A549 (cell line): Measurements from ENCODE around the gene PGM5. TPM values are rescaled to one million over a fixed set of nuclear protein-coding genes. Genes with fewer than 3 reads are reported as not detected.

ENCODE experiments used
- ATAC-seq, 2 experiments: fragments of 200-7000 bp in 1 of 2; fragments of >200 bp in 1 of 2; cut with Nextera tagmentation in 1 of 2; cut with Tn5 transposase in 1 of 2; 3 replicates each; pipeline versions ENCODE4 v1.8.0 to v1.9.1; 2018 to 2020; ENCODE audit warnings: mild to moderate bottlenecking in 1 of 2, moderate library complexity in 1 of 2
- CTCF ChIA-PET: fragments of 300-600 bp; sonication (Branson Sonifier 250); formaldehyde crosslinking; extraction: SDS; loops from one replicate; lab custom pipeline; 2021; ENCODE audit warnings: antibody characterized with exemption, inconsistent platforms; lab: Yijun Ruan, JAX
- POLR2A ChIA-PET: fragments of 350-600 bp; formaldehyde crosslinking; extraction: SDS; loops from one replicate; lab custom pipeline; 2021; ENCODE audit warnings: antibody characterized with exemption, inconsistent platforms; lab: Yijun Ruan, JAX
- DNase-seq, 2 experiments: peaks; one replicate each; pipeline versions ENCODE4 v3.0.0 to v3.0.0-alpha.2; 2011 to 2016; ENCODE audit warnings: low read depth in 1 of 2, low spot score in 1 of 2
- FAIRE-seq: peaks from 2 replicates; lab custom pipeline; 2011; peaks lifted over from hg19 to GRCh38; lab: Jason Lieb, UNC
- H3K27ac ChIP-seq, 2 experiments: fragments of >200 bp; sonication (Bioruptor Twin); formaldehyde crosslinking; 3 replicates each; pipeline ENCODE4 v1.5.1; 2016 to 2017
- H3K4me1 ChIP-seq: fragments of >200 bp; sonication (Bioruptor Twin); formaldehyde crosslinking; 3 replicates; pipeline ENCODE4 v1.6.1; 2016
- H3K4me2 ChIP-seq: fragments of >200 bp; sonication (Bioruptor Twin); formaldehyde crosslinking; 3 replicates; pipeline ENCODE4 v1.6.1; 2016
- H3K4me3 ChIP-seq: fragments of >200 bp; sonication (Bioruptor Twin); formaldehyde crosslinking; 3 replicates; pipeline ENCODE4 v1.5.1; 2016
- H3K9me3 ChIP-seq: fragments of >200 bp; sonication (Bioruptor Twin); formaldehyde crosslinking; 3 replicates; pipeline ENCODE4 v1.6.1; 2016
- CEBPB ChIP-seq, 2 experiments: fragments of >200 bp in 1 of 2; sonication (Bioruptor Twin) in 1 of 2; formaldehyde crosslinking in 1 of 2; IDR thresholded peaks; 2 replicates each; pipeline ENCODE4 v1.6.1; 2012 to 2016
- EP300 ChIP-seq, 2 experiments: fragments of >200 bp; sonication (Bioruptor Twin); formaldehyde crosslinking; IDR thresholded peaks; 2 replicates in 1 of 2; 3 replicates in 1 of 2; pipeline ENCODE4 v1.6.1; 2016 to 2017
- FOSB ChIP-seq: fragments of 250-450 bp; sonication (Bioruptor Pico); IDR thresholded peaks from 2 replicates; pipeline ENCODE4 v1.5.0; 2020; ENCODE audit warnings: mild to moderate bottlenecking, moderate library complexity
- FOSL2 ChIP-seq, 2 experiments: fragments of 450-650 bp in 1 of 2; fragments of >200 bp in 1 of 2; sonication (Bioruptor Twin) in 1 of 2; formaldehyde crosslinking; IDR thresholded peaks; 2 replicates each; pipeline versions ENCODE4 v1.5.0 to v1.6.1; 2016 to 2020; ENCODE audit warnings: mild to moderate bottlenecking in 1 of 2, moderate library complexity in 1 of 2
- FOXS1 ChIP-seq: fragments of 250-450 bp; sonication (Bioruptor Pico); IDR thresholded peaks from 2 replicates; pipeline ENCODE4 v1.5.0; 2020; ENCODE audit warnings: mild to moderate bottlenecking, moderate library complexity
- HDAC2 ChIP-seq: fragments of 200-600 bp; sonication (generic); IDR thresholded peaks from 2 replicates; pipeline ENCODE4 v1.6.1; 2016
- HOXA7 ChIP-seq: fragments of 250-450 bp; sonication (Bioruptor Pico); IDR thresholded peaks from 2 replicates; pipeline ENCODE4 v1.5.0; 2020; ENCODE audit warnings: mild to moderate bottlenecking, moderate library complexity
- HOXB5 ChIP-seq: fragments of 250-450 bp; sonication (Bioruptor Pico); IDR thresholded peaks from 2 replicates; pipeline ENCODE4 v1.5.0; 2020; ENCODE audit warnings: mild to moderate bottlenecking, moderate library complexity
- JUNB ChIP-seq: fragments of >200 bp; sonication (Bioruptor Twin); formaldehyde crosslinking; IDR thresholded peaks from 2 replicates; pipeline ENCODE4 v1.6.1; 2016
- KDM1A ChIP-seq: fragments of 200-600 bp; sonication (generic); IDR thresholded peaks from 2 replicates; pipeline ENCODE4 v1.6.1; 2016; ENCODE audit warnings: low read depth, mild to moderate bottlenecking
- MYC ChIP-seq: IDR thresholded peaks from 2 replicates; pipeline ENCODE4 v1.6.1; 2012; ENCODE audit warnings: mild to moderate bottlenecking, inconsistent platforms, low read length, improper control_type of control experiment, borderline replicate concordance
- POLR2AphosphoS2 ChIP-seq: conservative IDR thresholded peaks from 2 replicates; pipeline ENCODE4 v1.6.1; 2012; ENCODE audit warnings: low read length, improper control_type of control experiment, inconsistent platforms
- RARB ChIP-seq: fragments of 250-450 bp; sonication (Bioruptor Pico); IDR thresholded peaks from 2 replicates; pipeline ENCODE4 v1.8.0; 2021; ENCODE audit warnings: mild to moderate bottlenecking, moderate library complexity
- RNF2 ChIP-seq: fragments of 200-600 bp; sonication (generic); IDR thresholded peaks from 2 replicates; pipeline ENCODE4 v1.6.1; 2016; ENCODE audit warnings: low read depth, mild to moderate bottlenecking, antibody characterized with exemption, moderate library complexity, borderline replicate concordance
- SREBF2 ChIP-seq: fragments of 450-650 bp; IDR thresholded peaks from 2 replicates; pipeline ENCODE4 v1.6.1; 2014; ENCODE audit warnings: mild to moderate bottlenecking, moderate library complexity
- TFCP2L1 ChIP-seq: fragments of 250-450 bp; sonication (Bioruptor Pico); IDR thresholded peaks from 2 replicates; pipeline ENCODE4 v1.5.0; 2021; ENCODE audit warnings: mild to moderate bottlenecking
- WGBS: methylation state at CpG from one replicate; pipeline ENCODE4 v1.1.6; 2017; ENCODE audit errors: missing lambda C conversion rate; 5-methylcytosine and 5-hydroxymethylcytosine counted together
- polyA plus RNA-seq, 4 experiments: library from polyadenylated mRNA; depleted of rRNA in 3 of 4; stranded (reverse); fragments of >200 nt; fragmentation: RNase III in 1 of 4; extraction: RNeasy Plus Mini Kit Qiagen cat#74134 plus additional on column Dnase treatment in 1 of 4; gene quantifications; 2 replicates in 3 of 4; 3 replicates in 1 of 4; pipeline ENCODE4 v1.2.3, GENCODE V29; 2011 to 2017
- TF ChIP-seq, protein P1 (sequence below): fragments of >200 bp; sonication (Bioruptor Twin); formaldehyde crosslinking; IDR thresholded peaks from 3 replicates; pipeline ENCODE4 v1.6.1; 2016
- TF ChIP-seq, protein P2 (sequence below): IDR thresholded peaks from 2 replicates; pipeline ENCODE4 v1.6.1; 2012
- TF ChIP-seq, protein P3 (sequence below): fragments of 250-450 bp; sonication (Bioruptor Pico); IDR thresholded peaks from 2 replicates; pipeline ENCODE4 v1.5.0; 2021; ENCODE audit warnings: mild to moderate bottlenecking, moderate library complexity, borderline replicate concordance
- TF ChIP-seq, protein P4 (sequence below): fragments of 450-650 bp; IDR thresholded peaks from 2 replicates; pipeline ENCODE4 v1.6.1; 2014; ENCODE audit warnings: antibody characterized with exemption

Gene PGM5
- polyA plus RNA-seq, 2 of the 4 experiments (the other 2 are of a cell fraction), result 0.18 TPM; not detected in 1

DNA sequence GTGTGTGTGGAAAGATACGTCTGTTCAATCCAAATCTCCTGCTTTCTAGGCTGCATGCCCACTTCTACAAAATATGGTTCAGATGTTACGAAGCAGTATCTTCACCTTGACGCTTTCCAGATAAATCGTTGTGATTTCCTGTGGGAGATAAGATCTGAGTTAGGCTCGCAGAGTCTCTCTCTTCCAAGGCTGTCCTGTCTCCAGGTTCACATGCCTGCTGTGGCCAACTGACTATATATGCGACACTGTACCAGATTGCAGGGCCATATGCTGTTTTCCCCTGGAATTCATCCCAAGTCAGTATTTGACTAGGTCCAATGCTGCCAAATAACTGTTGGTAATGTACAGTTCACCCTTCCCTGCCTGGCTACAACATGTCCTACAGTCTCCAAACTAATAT, 136.4 kb downstream of the PGM5 start:
- FAIRE-seq (no peak), ATAC-seq (no peak), DNase-seq (no peak)
- H3K9me3 ChIP-seq, result no peaks in the 10 kb centered on the region
- no peak overlapping the region for H3K4me2 ChIP-seq
- POLR2A ChIA-PET, result no interaction called here
- H3K4me1 ChIP-seq, result no peaks in the 10 kb centered on the region
- TF ChIP-seq RNF2, result 0 out of 2 replicates have a peak, but pooled peaks have one; percentile 66
- TF ChIP-seq, protein P1, sequence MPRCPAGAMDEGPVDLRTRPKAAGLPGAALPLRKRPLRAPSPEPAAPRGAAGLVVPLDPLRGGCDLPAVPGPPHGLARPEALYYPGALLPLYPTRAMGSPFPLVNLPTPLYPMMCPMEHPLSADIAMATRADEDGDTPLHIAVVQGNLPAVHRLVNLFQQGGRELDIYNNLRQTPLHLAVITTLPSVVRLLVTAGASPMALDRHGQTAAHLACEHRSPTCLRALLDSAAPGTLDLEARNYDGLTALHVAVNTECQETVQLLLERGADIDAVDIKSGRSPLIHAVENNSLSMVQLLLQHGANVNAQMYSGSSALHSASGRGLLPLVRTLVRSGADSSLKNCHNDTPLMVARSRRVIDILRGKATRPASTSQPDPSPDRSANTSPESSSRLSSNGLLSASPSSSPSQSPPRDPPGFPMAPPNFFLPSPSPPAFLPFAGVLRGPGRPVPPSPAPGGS, result no peak
- CTCF ChIA-PET, result no interaction called here
- no peak overlapping the region for H3K4me3 ChIP-seq
- WGBS, result 46% methylated on average over 6 of the region's 6 CpGs
- H3K27ac ChIP-seq, result no peak overlapping the region

DNA sequence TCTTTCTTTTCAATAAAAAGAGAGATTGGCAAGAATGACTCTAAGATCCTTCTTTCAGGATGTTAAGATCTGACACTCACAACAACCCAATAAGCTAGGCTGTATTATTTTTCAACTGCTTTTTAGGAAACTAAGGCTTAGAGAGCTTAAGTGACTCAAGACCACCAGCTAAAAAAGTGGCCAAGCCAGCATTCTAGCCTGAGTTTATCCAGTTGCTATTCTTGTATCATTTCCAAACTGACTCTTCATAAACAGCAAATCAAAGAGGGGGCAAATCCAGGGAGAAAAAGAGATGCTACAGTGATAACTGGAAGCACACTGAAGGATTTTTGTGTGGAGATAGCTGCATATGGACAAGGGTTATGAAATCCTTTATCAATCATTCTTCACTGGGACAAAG, 137.1 kb downstream of the PGM5 start:
- FAIRE-seq (no peak), DNase-seq (no peak), ATAC-seq (no peak)
- Histone ChIP-seq H3K9me3 (no peaks in the 10 kb centered on the region), H3K27ac (no peak overlapping the region), H3K4me3 (no peak overlapping the region), H3K4me2 (no peak overlapping the region), H3K4me1 (no peaks in the 10 kb centered on the region)
- ChIA-PET CTCF (no interaction called here), POLR2A (no interaction called here)
- TF ChIP-seq FOXS1 (CRISPR knock-in tag) (no peak), RARB (no peak), POLR2AphosphoS2 (no peak), CEBPB (IDR thresholded peaks at IDR 0.05) (no peak)
- TF ChIP-seq, protein P2, sequence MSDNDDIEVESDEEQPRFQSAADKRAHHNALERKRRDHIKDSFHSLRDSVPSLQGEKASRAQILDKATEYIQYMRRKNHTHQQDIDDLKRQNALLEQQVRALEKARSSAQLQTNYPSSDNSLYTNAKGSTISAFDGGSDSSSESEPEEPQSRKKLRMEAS, result no peak
- TF ChIP-seq, protein P1, result no peak
- TF ChIP-seq, protein P3, sequence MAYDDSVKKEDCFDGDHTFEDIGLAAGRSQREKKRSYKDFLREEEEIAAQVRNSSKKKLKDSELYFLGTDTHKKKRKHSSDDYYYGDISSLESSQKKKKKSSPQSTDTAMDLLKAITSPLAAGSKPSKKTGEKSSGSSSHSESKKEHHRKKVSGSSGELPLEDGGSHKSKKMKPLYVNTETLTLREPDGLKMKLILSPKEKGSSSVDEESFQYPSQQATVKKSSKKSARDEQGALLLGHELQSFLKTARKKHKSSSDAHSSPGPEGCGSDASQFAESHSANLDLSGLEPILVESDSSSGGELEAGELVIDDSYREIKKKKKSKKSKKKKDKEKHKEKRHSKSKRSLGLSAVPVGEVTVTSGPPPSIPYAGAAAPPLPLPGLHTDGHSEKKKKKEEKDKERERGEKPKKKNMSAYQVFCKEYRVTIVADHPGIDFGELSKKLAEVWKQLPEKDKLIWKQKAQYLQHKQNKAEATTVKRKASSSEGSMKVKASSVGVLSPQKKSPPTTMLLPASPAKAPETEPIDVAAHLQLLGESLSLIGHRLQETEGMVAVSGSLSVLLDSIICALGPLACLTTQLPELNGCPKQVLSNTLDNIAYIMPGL (CRISPR knock-in tag), result no peak

DNA sequence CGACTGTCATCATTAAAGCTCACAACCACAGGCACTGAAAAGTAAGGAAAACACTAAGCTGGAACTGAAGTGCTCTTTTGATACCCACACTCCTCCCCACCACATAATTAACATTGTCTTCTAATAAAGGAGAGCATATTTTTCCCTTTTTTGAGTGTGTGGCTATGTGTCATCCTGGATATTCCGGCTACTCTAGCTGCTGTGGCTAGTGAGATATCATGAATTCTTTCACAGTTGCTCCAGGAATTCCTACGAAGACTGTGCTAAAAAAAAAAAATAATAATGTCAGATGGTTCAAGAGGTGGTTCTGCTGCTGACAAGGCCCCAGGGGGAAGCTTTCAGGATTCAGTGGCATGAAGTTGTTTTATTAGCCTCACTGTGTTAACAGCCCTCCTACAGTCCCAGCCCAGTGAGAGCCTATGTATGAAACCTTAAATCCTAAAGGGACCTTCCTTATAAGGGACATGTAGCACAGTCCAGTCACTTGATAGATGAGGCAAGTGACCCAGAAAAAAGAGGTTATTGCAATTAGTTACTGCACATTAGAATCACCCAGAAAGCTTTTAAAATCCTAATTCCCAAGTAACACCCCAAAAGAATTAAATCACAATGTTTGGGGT, 137.7 kb downstream of the PGM5 start:
- H3K4me2 ChIP-seq, result no peak overlapping the region

More for the DNA sequence above, 137.7 kb downstream of the PGM5 start:
- CTCF ChIA-PET, result interaction anchor here (1.4 kb wide), 1 partner anchor 13 kb away, joined by 3 read pairs; no protein-coding TSS in a partner anchor
- no peak for DNase-seq
- no peak overlapping the region for H3K27ac ChIP-seq
- TF ChIP-seq, protein P4, sequence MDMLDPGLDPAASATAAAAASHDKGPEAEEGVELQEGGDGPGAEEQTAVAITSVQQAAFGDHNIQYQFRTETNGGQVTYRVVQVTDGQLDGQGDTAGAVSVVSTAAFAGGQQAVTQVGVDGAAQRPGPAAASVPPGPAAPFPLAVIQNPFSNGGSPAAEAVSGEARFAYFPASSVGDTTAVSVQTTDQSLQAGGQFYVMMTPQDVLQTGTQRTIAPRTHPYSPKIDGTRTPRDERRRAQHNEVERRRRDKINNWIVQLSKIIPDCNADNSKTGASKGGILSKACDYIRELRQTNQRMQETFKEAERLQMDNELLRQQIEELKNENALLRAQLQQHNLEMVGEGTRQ, result no peak
- no peak for TF ChIP-seq JUNB
- TF ChIP-seq, protein P1, result no peak
- no peak for TF ChIP-seq HDAC2
- TF ChIP-seq TFCP2L1 (CRISPR knock-in tag), result no peak
- TF ChIP-seq KDM1A, result no peak
- TF ChIP-seq HOXB5 (CRISPR knock-in tag), result no peak
- no peak for TF ChIP-seq EP300 (IDR thresholded peaks at IDR 0.05)
- TF ChIP-seq SREBF2, result no peak
- TF ChIP-seq, protein P2, result no peak
- TF ChIP-seq FOSB, result no peak
- TF ChIP-seq MYC, result no peak
- no peak for TF ChIP-seq FOXS1 (CRISPR knock-in tag)
- TF ChIP-seq FOSL2 (IDR thresholded peaks at IDR 0.05), result no peak
- TF ChIP-seq FOSL2 (CRISPR knock-in tag; IDR thresholded peaks at IDR 0.05), result no peak
- no peak for TF ChIP-seq HOXA7 (CRISPR knock-in tag)
- TF ChIP-seq, all 56 proteins: peak for 0
- Histone ChIP-seq H3K4me1 (no peaks in the 10 kb centered on the region), H3K9me3 (no peaks in the 10 kb centered on the region), H3K4me3 (no peak overlapping the region)
- WGBS, result 35% methylated on average over 3 of the region's 3 CpGs
- no peak for FAIRE-seq
- no peak for ATAC-seq
- POLR2A ChIA-PET, result no interaction called here
